Diencephalon (tissue), 1 donor: ENCODE results near the gene EMC7. TPM values are rescaled to one million over a fixed set of nuclear protein-coding genes. Genes with fewer than 3 reads are reported as not detected.

Experiments
- total RNA-seq: library from RNA; depleted of rRNA; stranded (reverse); fragments of >200 nt; gene quantifications from one replicate; pipeline ENCODE4 v1.2.3, GENCODE V29; 2014

The EMC7 gene
- total RNA-seq: 39.4 TPM

GRCh38 chr15:34101366-34102174 lies at the start of gene EMC7, which contains the start of gene PGBD4:
Gene EMC7 (minus strand): TSS chr15:34101862. CDS start chr15:34101839, 23 bp downstream.
Gene PGBD4 (plus strand): TSS chr15:34102083. CDS start chr15:34102532, 449 bp downstream.

DNA sequence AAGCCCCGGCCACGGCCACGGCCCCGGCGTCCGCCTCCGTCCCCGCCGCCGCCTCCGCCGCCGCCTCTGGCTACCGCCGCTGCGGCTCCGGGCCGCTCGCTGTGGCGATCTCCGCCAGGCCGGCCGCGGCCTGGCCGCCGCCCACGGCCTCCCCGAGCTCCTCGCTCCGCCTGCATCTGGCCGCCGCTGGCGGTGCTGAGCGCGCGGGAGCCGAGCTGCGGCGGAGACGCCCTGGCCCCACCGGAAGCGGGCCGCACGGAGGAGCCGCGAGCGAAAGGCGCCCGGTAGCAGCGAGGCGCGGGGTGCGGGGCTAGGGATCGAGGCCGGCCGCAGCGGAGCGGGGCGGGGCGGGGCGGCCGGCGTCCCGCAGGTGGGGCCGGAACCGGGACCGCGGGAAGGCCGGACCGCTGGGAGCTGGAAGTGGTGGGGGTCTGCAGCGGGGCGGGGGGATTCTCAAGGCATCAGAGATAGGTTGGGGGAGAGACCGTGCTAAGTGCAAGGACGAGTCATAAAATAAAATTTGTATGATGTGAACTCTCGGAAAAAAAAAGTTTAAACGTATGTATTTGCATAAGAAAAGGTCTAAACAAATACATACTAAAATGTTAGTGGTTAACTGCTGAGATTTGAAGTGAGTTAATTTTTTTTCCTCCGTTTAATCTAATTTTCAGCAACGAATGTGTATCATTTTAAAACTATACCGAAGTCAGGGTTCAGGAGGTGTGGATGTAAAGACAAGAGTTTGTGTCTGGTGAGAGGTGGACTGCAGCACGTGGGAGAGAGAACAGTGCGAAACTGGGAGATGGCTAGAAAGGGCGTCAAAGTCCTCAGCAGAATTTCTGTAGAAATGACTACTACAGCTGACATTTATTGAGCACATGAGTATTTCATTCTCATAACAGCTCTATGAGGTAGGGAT lies 62.5 kb downstream of the EMC7 start, which contains the start of gene AVEN:
Gene AVEN, minus strand, starts transcription at position 334 of the 919 bp plus-strand sequence. Its CDS starts 158 bp downstream, at position 176.

Other genes with a start within 250 kb of the EMC7 start
- gene CHRM5, start 133.4 kb downstream of the EMC7 start, total RNA-seq: 10.6 TPM
- gene AVEN, start 62.7 kb downstream of the EMC7 start, total RNA-seq: 10.1 TPM
- 5.3 TPM for gene PGBD4, start 221 bp upstream of the EMC7 start, total RNA-seq
- gene KATNBL1, start 108.2 kb upstream of the EMC7 start, total RNA-seq: 99.9 TPM
- gene EMC4, start 123.2 kb upstream of the EMC7 start, total RNA-seq: 131 TPM
- 37.1 TPM for gene SLC12A6, start 235.9 kb upstream of the EMC7 start, total RNA-seq
- 107 TPM for gene NOP10, start 241.3 kb upstream of the EMC7 start, total RNA-seq
- gene NUTM1, start 241.5 kb upstream of the EMC7 start, total RNA-seq: not detected